Stimulated activated CD8-positive, alpha-beta memory T cell treated with anti-CD3 and anti-CD28 coated beads, Interleukin-7, amount 100 ng/mL, for 4 hours (primary cell): ENCODE results near the gene ZHX3.

Experiments used
- DNase-seq, 2 donors: peaks; one replicate each; pipeline ENCODE4 v3.0.0-alpha.2; 2020; ENCODE audit warnings: low read depth in 2 of 2

Gene ZHX3, protein sequence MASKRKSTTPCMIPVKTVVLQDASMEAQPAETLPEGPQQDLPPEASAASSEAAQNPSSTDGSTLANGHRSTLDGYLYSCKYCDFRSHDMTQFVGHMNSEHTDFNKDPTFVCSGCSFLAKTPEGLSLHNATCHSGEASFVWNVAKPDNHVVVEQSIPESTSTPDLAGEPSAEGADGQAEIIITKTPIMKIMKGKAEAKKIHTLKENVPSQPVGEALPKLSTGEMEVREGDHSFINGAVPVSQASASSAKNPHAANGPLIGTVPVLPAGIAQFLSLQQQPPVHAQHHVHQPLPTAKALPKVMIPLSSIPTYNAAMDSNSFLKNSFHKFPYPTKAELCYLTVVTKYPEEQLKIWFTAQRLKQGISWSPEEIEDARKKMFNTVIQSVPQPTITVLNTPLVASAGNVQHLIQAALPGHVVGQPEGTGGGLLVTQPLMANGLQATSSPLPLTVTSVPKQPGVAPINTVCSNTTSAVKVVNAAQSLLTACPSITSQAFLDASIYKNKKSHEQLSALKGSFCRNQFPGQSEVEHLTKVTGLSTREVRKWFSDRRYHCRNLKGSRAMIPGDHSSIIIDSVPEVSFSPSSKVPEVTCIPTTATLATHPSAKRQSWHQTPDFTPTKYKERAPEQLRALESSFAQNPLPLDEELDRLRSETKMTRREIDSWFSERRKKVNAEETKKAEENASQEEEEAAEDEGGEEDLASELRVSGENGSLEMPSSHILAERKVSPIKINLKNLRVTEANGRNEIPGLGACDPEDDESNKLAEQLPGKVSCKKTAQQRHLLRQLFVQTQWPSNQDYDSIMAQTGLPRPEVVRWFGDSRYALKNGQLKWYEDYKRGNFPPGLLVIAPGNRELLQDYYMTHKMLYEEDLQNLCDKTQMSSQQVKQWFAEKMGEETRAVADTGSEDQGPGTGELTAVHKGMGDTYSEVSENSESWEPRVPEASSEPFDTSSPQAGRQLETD

GRCh38 chr20:41317546-41318270, at the start of gene ZHX3:
TSS of gene ZHX3 (minus strand) at chr20:41317731. CDS start at chr20:41204916, 112,815 bp downstream.
- DNase-seq = peak; percentile 88 to 98

DNA sequence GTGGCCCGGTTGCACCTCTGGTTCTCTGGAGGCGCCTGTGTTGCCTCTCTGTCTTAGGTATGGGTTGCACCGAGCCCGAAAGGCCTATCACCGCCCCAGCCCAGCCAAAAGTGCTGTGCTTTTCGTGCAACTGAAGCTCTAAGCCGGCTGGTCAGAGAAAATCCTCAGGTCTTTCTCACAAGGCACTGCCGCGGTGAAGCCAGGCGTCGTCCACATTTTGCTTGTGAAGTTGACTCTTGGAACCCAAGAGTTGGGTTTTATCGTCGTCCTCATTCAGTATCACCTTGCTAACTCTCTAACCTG, 49.8 kb upstream of the ZHX3 start:
- DNase-seq = no peak

- no peak for DNase-seq
These were observed 49.2 kb upstream of the ZHX3 start, which contains the start of gene EMILIN3 for GRCh38 chr20:41366546-41367392. TSS of gene EMILIN3 (minus strand) at chr20:41366818. CDS start at chr20:41366634, 184 bp downstream.

DNA sequence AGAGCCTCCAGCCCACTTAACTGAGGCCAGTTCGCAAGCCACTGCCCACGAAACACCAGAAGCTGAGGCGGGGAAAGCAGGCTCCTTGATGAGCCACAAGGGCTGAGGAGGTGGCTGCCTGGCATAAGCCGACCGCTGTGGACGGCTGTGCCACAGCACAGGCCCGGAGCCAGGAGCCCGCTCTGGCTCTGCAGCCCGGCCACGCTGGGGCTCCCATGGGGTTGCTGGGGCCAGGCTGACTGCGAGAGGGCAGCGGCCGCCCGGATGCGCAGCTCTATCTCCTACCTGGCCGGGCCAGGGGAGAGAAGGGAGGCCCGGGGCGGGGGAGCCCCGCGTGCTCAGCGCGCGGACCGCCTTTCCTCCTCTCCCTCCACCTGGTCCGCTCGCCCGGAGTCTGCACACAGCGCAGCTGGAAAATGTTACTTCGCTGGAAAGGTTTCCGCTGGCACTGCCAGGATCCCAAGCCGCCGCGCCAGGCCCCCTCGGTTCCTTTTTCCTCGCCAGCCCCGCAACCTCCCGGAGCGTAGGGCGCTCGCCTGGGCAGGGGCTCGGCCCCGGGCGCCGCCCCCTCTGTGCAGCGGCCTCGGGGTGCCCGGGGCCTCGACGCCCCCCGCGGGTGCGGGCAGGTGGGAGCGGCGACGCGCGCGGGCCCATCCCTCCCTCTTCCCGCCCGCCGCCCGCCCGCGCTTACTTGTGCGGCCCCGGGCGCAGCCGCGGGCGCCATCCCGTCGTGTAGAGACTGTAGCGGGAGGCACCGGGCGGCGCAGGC, 48.4 kb upstream of the ZHX3 start:
- no peak for DNase-seq

DNA sequence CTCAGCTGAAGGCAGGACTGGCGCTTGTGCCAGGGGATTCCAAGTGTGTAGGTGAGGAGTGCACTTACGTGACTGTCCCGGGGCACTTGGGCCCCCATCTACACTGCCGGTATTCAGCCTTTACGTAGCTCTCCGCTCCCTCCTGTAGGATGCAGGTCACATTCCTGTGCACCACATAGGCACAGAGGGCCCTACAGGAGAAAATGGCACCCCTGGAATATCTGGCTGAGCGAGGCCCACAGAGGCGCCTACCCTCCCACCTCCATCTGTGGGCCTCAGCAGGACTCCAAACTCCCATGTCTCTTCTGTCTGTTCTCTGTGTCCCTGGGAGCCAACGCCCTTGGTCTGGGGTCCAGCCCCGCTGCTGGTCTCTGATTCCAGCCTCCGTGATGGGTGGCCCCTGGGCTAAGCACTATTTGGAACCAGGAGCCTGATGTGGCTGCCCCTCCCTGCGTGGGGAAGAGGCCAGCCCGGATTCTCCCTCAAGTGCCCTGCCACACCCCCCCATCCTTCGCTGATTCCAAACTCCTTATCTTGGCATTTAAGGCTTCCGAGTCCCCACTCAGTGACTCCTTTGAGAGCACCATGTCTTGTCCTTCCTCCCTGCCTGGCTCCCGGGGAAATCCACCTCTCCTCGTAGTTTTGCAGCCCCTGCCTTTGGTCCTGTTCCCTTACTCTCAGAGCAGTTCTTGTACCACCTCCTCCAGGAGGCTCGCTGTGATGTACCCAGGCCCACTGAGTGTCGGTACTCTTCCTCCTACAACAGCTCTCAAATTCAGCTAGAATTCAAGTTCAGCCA, 47.6 kb upstream of the ZHX3 start:
- DNase-seq = no peak

GRCh38 chr20:41364236-41364855, 46.8 kb upstream of the ZHX3 start:
- no peak for DNase-seq

DNA sequence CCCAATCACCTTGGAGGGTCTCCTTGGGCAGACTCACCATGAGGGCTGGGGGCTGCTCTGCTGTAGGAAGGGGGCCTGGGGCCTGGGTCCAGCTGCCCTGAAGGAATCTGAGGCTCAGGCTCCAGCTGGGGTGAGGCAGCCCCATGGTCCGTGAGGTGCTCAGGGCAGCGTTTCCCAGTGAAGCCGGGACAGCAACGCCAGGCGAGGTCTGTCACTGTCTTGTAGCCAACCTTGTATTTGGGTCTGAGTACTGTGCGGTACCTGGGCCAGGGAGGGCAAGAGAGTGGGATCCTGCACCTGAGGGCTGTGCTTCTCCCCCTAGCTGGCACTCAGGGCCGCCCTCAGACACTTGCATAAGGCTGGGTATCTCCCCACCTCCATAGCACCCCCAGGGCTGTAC, 46.1 kb upstream of the ZHX3 start:
- DNase-seq = no peak

- DNase-seq = no peak
These were observed 45.2 kb upstream of the ZHX3 start for GRCh38 chr20:41362748-41363140.

DNA sequence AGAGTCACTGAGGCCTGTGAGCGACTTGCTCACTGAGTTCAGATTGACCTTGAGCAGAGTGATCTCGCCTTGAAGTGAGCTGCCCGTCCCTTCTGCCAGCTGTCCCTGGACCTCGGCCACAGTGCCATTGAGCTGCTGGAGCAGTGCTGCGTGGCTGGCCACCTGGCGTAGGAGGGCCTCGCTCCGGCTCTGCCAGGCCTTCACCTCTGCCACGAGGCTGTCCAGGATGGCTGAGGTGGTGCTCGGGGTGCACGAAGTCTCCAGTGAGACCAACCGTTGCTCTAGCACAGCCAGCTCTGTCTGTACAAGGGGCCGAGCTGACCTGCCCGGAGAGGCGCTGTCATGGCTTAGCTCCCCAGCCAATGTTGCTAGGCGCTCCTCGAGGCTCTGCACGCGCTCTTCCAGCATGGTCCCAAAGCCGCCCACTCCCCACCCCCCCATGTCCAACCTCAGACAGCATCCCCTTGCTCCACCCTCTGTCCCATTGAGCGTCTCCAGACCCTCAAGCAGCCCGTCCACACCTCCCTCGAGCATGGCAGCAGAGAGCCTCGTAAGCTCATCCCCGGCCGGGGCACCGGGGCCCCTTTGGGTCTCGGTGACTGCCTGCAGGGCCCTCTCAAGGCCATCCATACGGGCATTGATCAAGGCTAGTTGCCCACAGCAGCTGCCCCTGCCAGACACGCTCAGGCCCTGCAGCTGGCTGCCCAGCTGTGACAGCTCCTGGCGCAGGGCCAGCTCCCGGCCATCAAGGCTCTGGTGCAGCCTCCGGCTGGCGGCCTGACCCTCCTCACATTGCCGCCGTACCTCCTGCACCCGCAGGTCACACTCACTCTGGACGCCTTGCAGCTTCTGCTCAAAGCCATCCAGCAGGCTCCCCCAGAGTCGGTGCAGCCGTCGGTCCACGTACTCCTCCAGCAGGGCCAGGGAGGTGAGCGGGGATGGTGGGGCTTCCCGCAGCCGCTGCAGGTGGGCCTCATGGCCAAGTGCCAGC, 44.5 kb upstream of the ZHX3 start:
- no peak for DNase-seq

DNA sequence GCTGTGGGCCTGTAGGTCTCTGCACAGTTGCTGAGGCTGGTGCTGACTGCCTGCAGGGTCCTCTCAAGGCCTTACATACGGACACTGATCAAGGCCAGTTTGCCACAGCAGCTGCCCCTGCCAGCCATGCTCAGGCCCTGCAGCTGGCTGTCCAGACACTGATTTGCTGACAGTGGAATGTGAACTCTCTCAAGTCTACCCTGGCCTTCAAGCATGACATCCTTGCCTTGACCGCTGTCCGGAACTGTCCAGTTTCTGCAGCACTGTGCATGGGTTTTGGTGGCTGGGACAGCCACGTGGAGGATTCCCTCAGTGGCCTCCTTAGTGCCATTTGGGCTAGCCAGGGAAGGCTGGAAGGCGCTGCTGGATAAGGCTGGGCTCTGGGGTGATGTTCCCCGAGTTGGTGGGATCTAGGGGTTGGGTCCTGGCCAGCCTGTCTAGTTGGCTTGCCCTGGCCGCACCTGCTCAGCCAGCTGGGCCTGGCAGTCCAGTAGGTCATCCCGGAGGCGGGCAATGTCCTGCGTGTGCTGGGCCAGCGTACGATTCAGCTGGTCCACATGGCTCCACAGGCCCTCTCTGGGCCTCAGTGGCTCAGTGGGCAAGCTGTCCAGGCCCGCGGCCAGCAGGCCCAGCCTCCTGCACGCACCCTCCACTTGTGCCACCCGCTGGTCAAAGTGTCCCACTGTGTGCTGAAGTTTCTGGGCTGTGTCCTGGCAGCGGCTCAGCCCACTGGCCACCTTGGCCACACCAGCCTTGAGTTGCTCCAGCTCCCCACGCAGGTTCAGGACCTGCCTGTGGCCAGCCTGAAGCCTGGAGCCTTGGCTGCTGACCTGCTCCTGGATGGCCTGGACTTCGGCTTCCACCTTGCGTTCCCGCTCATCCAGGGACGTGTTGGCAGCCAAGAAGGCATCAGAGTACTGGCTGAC, 43.6 kb upstream of the ZHX3 start:
- DNase-seq = no peak

DNA sequence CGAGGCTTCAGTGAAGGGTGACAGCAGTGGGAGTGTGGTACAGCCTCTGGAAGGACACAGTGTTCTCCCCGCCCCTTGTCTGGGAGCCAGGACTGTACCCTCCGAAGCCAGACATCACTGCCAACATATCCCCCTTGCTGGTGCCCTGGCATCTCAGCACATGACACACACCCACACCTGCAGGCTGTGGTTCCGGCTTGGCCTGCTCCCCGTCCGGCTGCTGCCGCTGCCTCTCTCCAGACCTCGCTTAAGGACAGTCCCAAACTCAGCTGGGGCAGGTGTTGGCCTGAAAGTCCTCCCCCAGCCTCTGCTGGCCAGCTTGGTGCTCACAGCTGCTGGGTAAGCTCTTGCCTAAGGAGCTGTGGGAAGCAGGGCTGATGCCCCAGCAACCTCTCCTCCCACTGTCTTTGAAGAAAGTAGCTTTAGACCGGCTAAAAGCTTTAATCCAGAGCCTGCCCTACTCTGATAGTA, 42.0 kb upstream of the ZHX3 start:
- DNase-seq = no peak

DNA sequence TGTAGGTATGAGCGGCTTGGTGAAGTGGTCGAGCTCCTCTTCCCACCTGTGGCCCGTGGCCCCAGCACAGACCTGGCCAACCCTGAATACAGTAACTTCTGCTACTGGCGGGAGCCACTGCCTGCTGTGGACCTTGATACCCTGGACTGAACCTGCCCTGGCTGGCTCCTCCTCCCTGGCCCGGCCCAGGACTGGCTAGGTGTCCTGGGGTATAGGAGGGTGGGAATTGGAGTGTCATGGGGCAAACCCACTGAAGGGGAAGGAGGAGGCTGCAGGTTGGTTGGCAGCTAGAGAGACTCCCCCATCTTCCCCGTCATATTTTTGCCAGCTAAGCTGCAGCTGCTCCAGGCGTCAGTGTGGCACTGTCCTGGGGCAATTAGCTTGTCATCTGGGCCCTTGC, 41.2 kb upstream of the ZHX3 start:
- no peak for DNase-seq

DNA sequence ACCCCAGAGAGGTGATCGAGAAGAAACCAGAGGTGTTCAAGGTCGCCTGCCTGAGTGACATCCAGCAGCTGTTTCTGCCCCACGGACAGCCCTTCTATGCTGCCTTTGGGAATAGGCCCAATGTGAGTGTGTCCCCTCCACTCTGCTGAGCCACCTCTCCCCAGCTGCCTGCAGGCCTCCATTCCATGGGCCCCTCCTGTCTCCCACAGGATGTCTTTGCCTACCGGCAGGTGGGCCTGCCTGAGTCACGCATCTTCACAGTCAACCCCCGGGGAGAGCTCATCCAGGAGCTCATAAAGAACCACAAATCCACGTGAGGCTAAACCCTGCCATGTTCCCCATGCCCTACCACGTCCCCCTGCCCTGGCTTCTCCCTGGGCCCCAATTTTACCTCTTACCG, 40.7 kb upstream of the ZHX3 start:
- no peak for DNase-seq

- no peak for DNase-seq
These were observed 40.1 kb upstream of the ZHX3 start for GRCh38 chr20:41357424-41358163.

- no peak for DNase-seq
These were observed 39.4 kb upstream of the ZHX3 start for GRCh38 chr20:41356951-41357350.

DNA sequence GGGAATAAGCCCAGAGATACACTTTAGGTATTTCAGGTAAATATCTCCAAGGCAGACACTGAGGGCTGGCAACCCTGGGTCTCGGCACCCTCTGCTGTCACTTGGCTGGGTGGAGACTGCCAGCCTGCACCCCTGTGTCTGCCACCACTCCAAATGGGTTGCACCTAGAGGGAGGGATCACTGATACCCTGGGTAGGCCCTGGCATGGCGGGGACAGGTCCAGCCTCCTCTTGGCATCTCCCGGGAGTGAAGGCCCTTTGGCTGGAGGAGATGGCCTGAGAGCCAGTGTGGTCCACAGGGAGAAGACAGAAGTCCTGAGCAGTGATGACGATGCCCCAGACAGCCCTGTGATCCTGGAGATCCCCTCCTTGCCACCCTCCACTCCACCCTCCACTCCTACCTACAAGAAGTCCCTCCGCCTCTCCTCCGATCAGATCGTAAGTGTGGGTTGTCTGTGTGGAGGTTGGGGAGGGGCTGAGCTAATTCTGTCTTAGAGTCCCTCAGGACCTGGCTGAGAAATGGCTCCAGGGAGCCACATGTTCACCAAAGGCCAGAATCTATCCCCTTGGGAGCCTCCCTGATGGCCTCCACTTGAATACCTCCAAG, 38.2 kb upstream of the ZHX3 start:
- DNase-seq = no peak
